Myocyte (in vitro differentiated cells): Measurements from ENCODE around the gene RAB40AL. TPM values are rescaled to one million over a fixed set of nuclear protein-coding genes. Genes with fewer than 3 reads are reported as not detected.
"Not testable (repeated sequence)": the region's sequence is repeated elsewhere in the genome, so short reads cannot be mapped to it uniquely, and the experiment has no call there.

Experiments
- DNase-seq: peaks from one replicate; pipeline ENCODE4 v3.0.0-alpha.2; 2012; ENCODE audit warnings: low read depth
- polyA plus RNA-seq: library from polyadenylated mRNA; unstranded; fragments of >200 nt; gene quantifications from one replicate; pipeline ENCODE4 v1.2.1, GENCODE V29; 2012; ENCODE audit warnings: missing spikeins
- total RNA-seq: library from RNA; depleted of rRNA; stranded (reverse); fragments of >200 nt; gene quantifications from 2 replicates; pipeline ENCODE4 v1.2.3, GENCODE V29; 2014

The RAB40AL gene
- 0.43 TPM in 1 of 2 replicates, not detected in the other for total RNA-seq
- 0.37 TPM for polyA plus RNA-seq

DNA sequence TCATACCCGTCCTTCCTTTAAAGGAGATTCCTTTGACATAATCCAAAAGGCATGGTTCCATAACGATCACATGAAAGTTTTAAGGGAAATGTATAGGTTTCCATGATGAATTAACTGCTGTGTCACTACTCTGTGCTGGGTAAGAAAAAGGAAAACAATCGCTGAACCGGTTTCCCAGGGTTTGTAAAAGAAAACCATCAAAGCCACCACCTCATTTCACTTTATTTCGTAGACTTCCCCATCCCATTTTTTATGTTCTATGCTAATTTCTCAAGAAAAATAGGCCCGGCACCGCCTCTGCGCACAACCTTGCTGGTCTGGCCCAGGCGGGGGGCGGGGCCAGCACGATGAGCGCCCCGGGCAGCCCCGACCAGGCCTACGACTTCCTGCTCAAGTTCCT, at the start of gene RAB40AL:
RAB40AL (plus strand) TSS at position 301 of the 400 bp plus-strand sequence; CDS start at position 348, 47 bp downstream.
- DNase-seq: not testable (repeated sequence)

- DNase-seq: no peak
These were observed 49.4 kb upstream of the RAB40AL start for GRCh38 chrX:102887687-102888086.

- no peak for DNase-seq
These were observed 45.0 kb upstream of the RAB40AL start for GRCh38 chrX:102892103-102892502.

DNA sequence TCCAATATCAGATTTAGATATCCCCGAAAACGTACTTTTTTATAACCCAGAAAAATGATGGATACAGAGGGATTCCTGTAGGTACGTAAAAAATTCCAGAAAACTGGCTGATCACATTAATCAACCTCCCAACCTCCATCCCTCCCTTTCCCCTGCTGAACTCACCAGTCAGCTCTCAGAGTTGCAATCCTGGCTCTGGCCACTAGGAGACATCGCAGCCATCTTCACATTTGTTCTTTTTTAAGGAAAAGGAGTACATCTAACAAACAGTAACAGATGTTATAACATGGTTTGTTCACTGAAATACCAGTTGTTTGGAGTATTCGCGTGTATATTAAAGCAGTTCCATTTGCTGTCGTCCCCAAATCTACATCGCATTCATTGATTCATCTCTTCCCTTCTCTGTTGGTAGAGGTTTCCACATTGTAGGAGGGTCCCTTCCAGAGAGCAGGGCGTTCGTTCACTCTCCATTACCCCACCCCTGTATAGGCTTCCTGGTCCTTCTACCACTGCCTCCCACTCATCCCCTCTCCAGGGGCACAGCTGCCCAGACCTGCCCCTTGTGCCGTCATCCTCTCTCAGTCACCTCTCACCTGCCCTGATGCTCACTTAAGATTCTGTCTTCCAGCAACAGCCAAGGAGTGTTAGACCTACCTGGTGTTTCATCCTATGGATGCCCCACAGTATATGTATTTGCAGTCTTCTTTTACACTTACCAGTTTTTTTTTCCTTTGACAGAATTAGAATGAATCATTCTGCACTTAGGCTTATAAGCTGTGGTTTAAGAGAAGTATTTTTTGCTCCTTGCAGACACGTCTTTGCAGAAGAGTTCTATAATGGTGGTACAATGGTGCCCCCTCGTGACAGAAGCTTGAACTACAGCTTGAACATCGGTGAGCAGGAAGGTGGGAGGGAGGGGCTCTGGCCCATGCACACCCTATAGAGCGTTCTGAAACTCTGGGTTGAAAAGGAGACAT, 36.8 kb upstream of the RAB40AL start:
- DNase-seq: peak; percentile 71

GRCh38 chrX:102902355-102902754, 34.7 kb upstream of the RAB40AL start:
- DNase-seq: no peak

DNA sequence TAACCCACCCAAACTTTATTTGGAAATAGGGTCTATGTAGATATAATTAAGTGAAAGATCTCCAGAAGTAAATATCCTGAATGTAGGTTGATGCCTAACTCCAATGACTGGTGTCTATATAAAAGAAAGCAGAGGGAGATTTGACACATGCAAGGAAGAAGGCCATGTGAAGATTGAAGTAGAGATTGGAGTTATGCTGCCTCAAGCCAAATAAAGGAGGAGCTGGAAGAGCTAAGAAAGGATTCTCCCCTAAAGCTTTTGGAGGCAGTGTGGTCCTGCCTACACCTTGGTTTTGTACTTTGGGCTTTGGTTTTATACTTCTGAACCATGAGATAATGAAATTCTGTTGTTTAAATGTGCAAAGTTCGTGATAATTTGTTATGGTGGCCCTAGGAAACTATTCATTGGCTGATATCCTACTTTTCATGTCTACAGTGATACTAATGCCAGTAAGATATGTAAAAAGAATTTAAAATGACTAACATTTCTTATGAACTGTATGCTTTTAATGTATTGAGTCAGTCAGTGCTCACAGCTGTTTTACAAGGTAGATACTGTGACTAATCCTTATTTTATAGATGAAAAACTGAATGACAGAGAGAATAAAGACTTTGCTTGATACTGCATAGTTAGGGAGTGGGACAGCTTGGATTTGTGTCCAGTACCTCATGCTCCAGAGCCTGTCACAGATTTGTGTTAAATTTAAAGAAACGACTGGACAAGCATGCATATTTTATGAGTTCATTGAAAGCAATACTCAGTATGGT, 5.9 kb upstream of the RAB40AL start:
- no peak for DNase-seq

DNA sequence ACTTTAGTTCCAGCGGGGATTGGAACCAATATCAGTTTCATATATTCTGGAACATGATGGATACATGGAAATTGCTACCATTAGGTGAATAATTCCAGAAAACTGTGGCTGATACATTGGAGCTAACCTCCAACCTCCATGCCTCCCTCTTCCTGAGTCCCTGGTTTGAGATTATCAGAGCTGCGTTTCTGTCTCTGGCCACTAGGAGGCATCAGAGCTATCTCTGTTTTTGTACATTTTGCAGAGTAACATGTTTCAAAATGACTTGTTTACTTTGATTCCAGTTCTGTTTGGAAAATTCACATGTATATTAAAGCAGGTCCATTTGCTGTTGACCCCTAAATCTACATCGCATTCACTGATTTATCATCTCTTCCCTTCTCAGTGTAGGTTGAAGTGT, 2.4 kb upstream of the RAB40AL start:
- peak; percentile 20 for DNase-seq

GRCh38 chrX:102950908-102951866, 14.1 kb downstream of the RAB40AL start:
- peak; percentile 64 for DNase-seq

GRCh38 chrX:102957751-102958150, 20.7 kb downstream of the RAB40AL start:
- DNase-seq: no peak

GRCh38 chrX:102958794-102959193, 21.7 kb downstream of the RAB40AL start:
- peak; percentile 27 for DNase-seq

DNA sequence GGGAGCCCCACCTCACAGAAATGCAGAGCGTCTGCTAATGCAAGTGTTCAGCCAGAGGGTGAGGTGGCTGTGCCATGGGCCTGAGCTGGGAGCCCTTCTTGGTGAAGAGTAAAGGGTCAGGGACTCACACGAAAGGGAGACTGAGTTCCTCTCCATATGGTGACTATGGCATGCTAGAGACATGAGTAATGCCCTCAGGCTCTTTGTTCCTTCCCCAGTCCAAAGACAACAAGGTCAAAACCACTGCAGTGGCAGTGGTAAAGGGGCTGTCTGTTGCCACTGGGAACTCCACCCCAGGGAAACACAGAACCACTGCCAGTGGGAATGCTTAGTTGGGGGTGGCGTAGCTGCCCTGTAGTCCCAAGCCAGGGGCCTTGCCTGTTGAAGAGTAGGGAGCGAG, 22.4 kb downstream of the RAB40AL start:
- DNase-seq: peak; percentile 41

DNA sequence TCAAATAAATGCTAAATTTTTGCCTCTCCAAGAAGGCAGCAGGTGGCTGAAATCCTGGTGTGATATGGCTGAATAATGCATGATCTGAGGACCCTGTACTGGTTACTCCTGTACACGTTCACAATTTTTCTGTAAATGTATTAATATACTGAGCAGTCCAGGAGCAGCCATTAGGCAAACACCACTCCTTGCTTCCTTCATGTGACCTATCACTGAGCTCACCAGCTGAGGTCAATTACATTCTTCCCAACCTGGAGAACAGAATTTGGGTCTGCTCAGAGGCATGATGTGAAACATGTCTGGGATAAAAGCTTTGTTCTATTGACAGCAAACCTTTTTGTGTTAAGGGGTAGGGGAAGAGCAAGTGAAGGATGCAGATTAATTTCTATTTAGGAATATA, 26.9 kb downstream of the RAB40AL start:
- DNase-seq: no peak

DNA sequence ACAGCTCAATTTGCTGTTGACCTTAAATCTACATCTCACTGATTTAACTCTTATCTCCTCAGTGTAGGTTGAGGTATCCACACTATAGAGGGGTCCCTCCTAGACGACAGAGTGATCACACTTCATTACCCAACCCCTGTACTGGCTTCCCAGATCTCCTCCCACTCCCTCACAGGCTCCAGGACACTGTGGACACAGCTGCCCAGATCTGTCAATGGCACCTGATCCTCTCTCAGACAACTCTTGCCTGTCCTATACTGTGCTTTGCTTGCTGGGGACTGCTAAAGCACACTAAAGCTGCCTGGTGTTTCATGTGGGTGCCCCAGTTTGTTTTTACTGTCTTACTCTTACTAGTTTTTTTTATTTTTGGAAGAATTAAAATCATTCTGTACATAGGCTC, 27.9 kb downstream of the RAB40AL start:
- peak; percentile 79 for DNase-seq

GRCh38 chrX:102966701-102967100, 29.6 kb downstream of the RAB40AL start:
- DNase-seq: no peak

GRCh38 chrX:102968216-102968615, 31.1 kb downstream of the RAB40AL start:
- DNase-seq: no peak

DNA sequence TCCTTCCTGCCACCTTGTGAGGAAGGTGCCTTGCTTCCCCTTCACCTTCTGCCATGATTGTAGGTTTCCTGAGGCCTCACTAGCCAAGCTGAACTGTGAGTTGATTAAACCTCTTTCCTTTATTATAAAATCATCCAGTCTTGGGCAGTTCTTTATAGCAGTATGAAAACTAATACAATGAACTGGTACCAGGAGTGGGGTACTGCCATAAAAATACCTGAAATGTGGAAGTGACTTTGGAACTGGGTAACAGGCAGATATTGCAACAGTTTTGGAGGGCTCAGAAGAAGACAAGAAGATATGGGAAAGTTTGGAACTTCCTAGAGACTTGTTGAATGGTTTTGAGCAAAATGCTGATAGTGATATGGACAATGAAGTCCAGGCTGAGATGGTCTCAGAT, 34.5 kb downstream of the RAB40AL start:
- not testable (repeated sequence) for DNase-seq

DNA sequence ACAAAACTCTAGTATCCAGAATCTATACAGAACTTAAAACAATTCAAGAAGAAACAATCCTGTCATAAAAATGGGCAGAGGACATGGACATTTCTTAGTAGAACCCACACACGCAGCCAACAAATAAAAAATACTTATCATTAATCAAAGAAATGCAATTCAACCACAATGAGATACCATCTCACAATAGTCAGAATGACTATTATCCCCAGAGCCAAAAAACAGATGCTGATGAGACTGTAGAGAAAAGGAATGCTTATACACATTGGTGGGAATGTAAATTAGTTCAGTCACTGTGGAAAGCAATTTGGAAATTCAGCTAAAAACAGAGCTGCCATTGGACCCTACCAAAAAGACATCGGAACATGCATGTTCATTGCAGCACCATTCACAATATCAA, 37.9 kb downstream of the RAB40AL start:
- DNase-seq: no peak

DNA sequence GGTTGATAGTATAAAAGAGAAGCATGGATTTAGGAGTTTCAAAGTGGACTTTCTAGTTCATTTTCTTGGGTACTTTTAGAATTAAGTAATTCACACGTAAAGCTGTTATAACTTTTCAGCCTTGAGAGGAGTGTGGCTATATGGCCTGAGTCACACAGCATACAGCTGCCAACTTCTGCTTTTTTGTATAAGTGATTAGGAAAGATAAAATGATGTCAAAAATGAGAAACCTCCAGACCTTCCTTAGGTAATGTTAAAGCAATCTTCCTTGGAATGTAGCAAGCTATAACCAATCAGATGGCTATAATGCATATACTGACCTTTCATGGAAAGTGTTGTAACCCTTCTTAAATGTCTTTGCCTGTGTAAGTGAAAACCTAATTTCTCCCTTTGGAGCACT, 39.2 kb downstream of the RAB40AL start:
- no peak for DNase-seq

GRCh38 chrX:102976793-102977495, 39.9 kb downstream of the RAB40AL start:
- DNase-seq: peak; percentile 68

DNA sequence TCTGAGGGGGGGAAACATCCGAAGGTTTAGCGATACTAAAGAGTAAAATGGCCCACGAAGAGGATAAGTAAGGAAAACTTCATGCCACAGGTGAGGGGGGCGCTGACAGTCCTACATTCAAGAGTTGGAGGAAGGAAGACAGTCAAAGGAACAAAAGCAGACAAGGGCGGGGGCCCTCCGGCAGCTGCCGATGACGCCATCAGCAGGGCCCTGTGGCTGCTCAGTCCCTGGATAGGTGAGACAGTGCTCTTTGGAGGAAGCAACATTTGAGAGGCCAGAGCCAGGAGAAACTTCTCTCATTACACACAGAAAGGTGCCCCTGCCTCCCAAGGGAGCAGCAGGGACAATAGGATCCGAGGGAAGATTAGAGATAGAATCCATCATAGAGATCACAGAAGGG, 41.5 kb downstream of the RAB40AL start:
- no peak for DNase-seq
